Trophoblast cell (in vitro differentiated cells and primary cell): Measurements from ENCODE around the gene ARMC3.

ENCODE experiments used
- DNase-seq, 2 donors: peaks; one replicate each; pipeline ENCODE4 v3.0.0-alpha.2; 2016
- H2AFZ ChIP-seq: 2 replicates; pipeline ENCODE4 v1.6.1; 2013; ENCODE audit warnings: low read length, moderate library complexity, mild to moderate bottlenecking; ENCODE audit not compliant: insufficient read depth, poor library complexity
- H2AK5ac ChIP-seq: 2 replicates; pipeline ENCODE4 v1.6.1; 2013; ENCODE audit warnings: mild to moderate bottlenecking, low read length
- H2BK120ac ChIP-seq: 2 replicates; pipeline ENCODE4 v1.6.1; 2013; ENCODE audit warnings: low read length, mild to moderate bottlenecking, moderate library complexity; ENCODE audit not compliant: insufficient read depth, poor library complexity
- H2BK12ac ChIP-seq: 2 replicates; pipeline ENCODE4 v1.6.1; 2013; ENCODE audit warnings: mild to moderate bottlenecking, low read length, moderate library complexity
- H2BK5ac ChIP-seq: 2 replicates; pipeline ENCODE4 v1.6.1; 2013; ENCODE audit warnings: low read length, low read depth, moderate library complexity, mild to moderate bottlenecking; ENCODE audit not compliant: poor library complexity
- H3K14ac ChIP-seq: 2 replicates; pipeline ENCODE4 v1.6.1; 2013; ENCODE audit warnings: mild to moderate bottlenecking, low read length
- H3K18ac ChIP-seq: 2 replicates; pipeline ENCODE4 v1.6.1; 2013; ENCODE audit warnings: mild to moderate bottlenecking, low read length
- H3K23ac ChIP-seq: 2 replicates; pipeline ENCODE4 v1.6.1; 2013; ENCODE audit warnings: low read length
- H3K27ac ChIP-seq: 2 replicates; pipeline ENCODE4 v1.5.1; 2013; ENCODE audit warnings: low read depth, mild to moderate bottlenecking, inconsistent platforms, low read length, moderate library complexity
- H3K27me3 ChIP-seq: 2 replicates; pipeline ENCODE4 v1.6.1; 2013; ENCODE audit warnings: inconsistent platforms, mild to moderate bottlenecking, low read length, moderate library complexity; ENCODE audit not compliant: insufficient read depth
- H3K36me3 ChIP-seq, 2 experiments: 1 replicate in 1 of 2; 2 replicates in 1 of 2; pipeline ENCODE4 v1.6.1; 2013; ENCODE audit warnings: low read length in 2 of 2, mild to moderate bottlenecking in 2 of 2, moderate library complexity in 1 of 2; ENCODE audit not compliant: insufficient read depth in 2 of 2, control insufficient read depth in 1 of 2
- H3K4ac ChIP-seq: 2 replicates; pipeline ENCODE4 v1.6.1; 2013; ENCODE audit warnings: low read depth, mild to moderate bottlenecking, low read length, moderate library complexity
- H3K4me1 ChIP-seq, 2 experiments: 1 replicate in 1 of 2; 2 replicates in 1 of 2; pipeline ENCODE4 v1.6.1; 2013; ENCODE audit warnings: low read length in 2 of 2, mild to moderate bottlenecking in 2 of 2, moderate library complexity in 1 of 2; ENCODE audit not compliant: insufficient read depth in 2 of 2, control insufficient read depth in 1 of 2
- H3K4me2 ChIP-seq: 2 replicates; pipeline ENCODE4 v1.6.1; 2013; ENCODE audit warnings: inconsistent platforms, mild to moderate bottlenecking, low read length, moderate library complexity
- H3K4me3 ChIP-seq: 2 replicates; pipeline ENCODE4 v1.5.1; 2013; ENCODE audit warnings: mild to moderate bottlenecking, low read depth, low read length, inconsistent platforms
- H3K79me1 ChIP-seq: one replicate; pipeline ENCODE4 v1.6.1; 2013; ENCODE audit warnings: low read length
- H3K79me2 ChIP-seq: 2 replicates; pipeline ENCODE4 v1.6.1; 2013; ENCODE audit warnings: low read length, mild to moderate bottlenecking; ENCODE audit not compliant: control insufficient read depth, insufficient read depth, poor library complexity
- H3K9ac ChIP-seq: 2 replicates; pipeline ENCODE4 v1.6.1; 2013; ENCODE audit warnings: mild to moderate bottlenecking, low read length
- H3K9me3 ChIP-seq: 2 replicates; pipeline ENCODE4 v1.6.1; 2013; ENCODE audit warnings: low read depth, mild to moderate bottlenecking, control low read depth, inconsistent platforms, low read length; ENCODE audit not compliant: insufficient read depth
- H4K12ac ChIP-seq: 2 replicates; pipeline ENCODE4 v1.6.1; 2013; ENCODE audit warnings: low read depth, mild to moderate bottlenecking, low read length, moderate library complexity
- H4K8ac ChIP-seq: 2 replicates; pipeline ENCODE4 v1.6.1; 2013; ENCODE audit warnings: low read depth, mild to moderate bottlenecking, low read length, moderate library complexity
- H4K91ac ChIP-seq: one replicate; pipeline ENCODE4 v1.6.1; 2013; ENCODE audit warnings: low read depth, mild to moderate bottlenecking, low read length, moderate library complexity
- WGBS: extraction: QIAGEN DNeasy Blood & Tissue Kit; methylation state at CpG from one replicate; pipeline ENCODE4 v1.1.7; 2013; ENCODE audit warnings: missing lambda C conversion rate; ENCODE audit not compliant: insufficient read length, insufficient coverage; ENCODE audit errors: extremely low coverage; 5-methylcytosine and 5-hydroxymethylcytosine counted together

The ARMC3 gene

DNA sequence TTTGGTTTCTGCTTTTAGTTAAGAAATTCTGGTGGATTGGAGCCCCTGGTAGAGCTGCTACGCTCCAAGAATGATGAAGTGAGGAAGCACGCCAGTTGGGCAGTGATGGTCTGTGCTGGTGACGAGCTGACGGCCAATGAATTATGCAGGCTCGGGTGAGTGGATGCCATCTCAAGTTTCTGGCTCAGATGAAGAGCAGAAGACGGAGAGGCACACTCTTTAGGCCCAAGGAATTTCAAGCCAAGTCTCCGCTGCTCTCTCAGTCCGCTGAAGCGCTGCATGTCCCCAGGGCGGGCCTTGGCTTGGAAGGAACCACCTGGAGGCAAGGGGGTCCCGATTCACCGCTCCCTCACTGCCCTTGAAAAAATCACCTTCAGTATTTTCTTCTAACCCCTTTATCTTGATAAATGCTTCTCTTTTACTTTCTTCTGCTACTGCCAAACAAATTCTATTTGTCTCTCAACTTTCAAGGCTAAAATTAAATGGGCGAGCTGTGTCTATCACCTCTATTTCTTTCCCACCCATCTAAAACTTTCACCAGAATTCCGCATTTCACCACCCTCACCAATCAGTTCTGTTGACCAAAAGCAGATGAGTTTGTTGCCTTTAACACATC is 74.2 kb downstream of the ARMC3 start:
- Histone ChIP-seq H3K4me1 (no peaks in the 10 kb centered on the region), H3K18ac (no peak overlapping the region), H2AK5ac (no peak overlapping the region), H3K4me3 (no peak overlapping the region), H3K79me1 (no peaks in the 10 kb centered on the region), H3K23ac (no peak overlapping the region), H3K36me3 (no peaks in the 10 kb centered on the region), H4K8ac (peak overlapping the region; percentile 57), H4K91ac (no peak overlapping the region), H4K12ac (no peak overlapping the region), H3K14ac (no peak overlapping the region), H3K79me2 (no peaks in the 10 kb centered on the region), H3K9ac (no peak overlapping the region), H3K4me2 (no peak overlapping the region), H2BK120ac (no peak overlapping the region), H2AFZ (no peak overlapping the region), H3K27me3 (no peaks in the 10 kb centered on the region), H2BK12ac (no peak overlapping the region), H3K4ac (no peak overlapping the region), H3K9me3 (no peaks in the 10 kb centered on the region), H3K27ac (no peak overlapping the region), H2BK5ac (no peak overlapping the region)
- 100% methylated on average over 1 of the region's 14 CpGs for WGBS
- DNase-seq: no peak

DNA sequence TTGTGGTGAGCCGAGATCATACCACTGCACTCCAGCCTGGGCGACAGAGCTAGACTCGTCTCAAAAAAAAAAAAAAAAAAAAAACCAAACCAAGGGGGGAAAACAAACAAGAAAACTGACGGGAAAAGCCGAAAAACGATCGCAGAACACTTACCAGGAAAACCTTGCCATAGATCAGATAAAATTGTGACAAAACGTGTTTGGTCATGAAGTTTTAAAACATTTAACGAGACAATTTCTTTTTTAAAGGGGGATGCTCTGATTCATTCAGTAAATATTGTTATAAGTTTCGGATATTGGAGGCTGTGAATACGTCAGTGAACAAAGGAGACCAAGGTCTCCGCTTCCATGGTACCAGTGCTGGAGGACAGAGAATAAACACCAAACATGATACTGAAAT is 77.3 kb downstream of the ARMC3 start:
- Histone ChIP-seq H2BK5ac (no peak overlapping the region), H3K4me2 (no peak overlapping the region), H2AFZ (no peak overlapping the region), H2BK12ac (no peak overlapping the region), H4K91ac (no peak overlapping the region), H4K8ac (no peak overlapping the region), H3K23ac (no peak overlapping the region), H3K18ac (no peak overlapping the region), H4K12ac (no peak overlapping the region), H3K4me1 (no peaks in the 10 kb centered on the region), H2BK120ac (no peak overlapping the region), H3K79me1 (no peaks in the 10 kb centered on the region), H2AK5ac (no peak overlapping the region), H3K79me2 (no peaks in the 10 kb centered on the region), H3K4me3 (no peak overlapping the region), H3K27me3 (no peaks in the 10 kb centered on the region), H3K36me3 (no peaks in the 10 kb centered on the region), H3K27ac (no peak overlapping the region), H3K9me3 (no peaks in the 10 kb centered on the region), H3K9ac (no peak overlapping the region), H3K4ac (no peak overlapping the region), H3K14ac (no peak overlapping the region)
- no peak for DNase-seq
- no CpG with 5 or more reads among the region's 12 CpGs for WGBS

DNA sequence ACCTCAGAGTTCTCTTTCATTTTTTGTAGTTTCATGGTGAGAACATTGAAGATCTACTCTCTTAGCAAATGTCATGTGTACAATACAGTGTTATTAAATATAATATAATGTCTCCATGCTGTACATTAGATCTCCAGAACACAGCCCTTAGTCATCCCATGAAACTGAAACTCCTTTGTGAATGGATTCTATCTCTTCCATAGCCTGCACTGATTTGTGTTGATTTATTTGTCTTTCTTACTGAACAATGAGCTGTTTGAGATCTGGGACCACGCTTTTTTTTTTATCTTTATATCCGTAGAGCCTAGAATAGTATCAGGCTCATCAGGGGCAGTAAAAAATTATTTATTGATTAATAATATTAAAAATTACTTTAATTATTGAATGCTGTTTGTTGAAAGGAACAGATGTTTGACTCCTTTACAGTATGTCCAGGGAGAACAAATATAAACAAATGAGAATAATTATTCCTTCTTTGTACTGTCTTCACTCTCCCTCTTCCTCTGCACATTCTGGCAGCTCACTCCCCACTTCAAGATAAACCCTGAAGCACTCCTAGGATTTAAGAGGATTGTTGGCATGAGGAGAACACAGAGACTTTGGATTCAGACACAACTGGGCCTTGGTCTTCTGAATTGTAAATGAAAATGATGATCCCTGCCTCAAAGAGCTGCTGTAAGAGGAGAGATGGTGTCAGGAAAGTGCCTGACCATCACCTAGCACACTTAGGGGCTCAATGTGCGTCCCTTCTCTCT is 85.9 kb downstream of the ARMC3 start:
- Histone ChIP-seq H3K79me1 (no peaks in the 10 kb centered on the region), H3K36me3 (no peaks in the 10 kb centered on the region), H3K4me3 (no peak overlapping the region), H4K91ac (no peak overlapping the region), H4K12ac (no peak overlapping the region), H2AK5ac (no peak overlapping the region), H3K14ac (no peak overlapping the region), H3K27me3 (no peaks in the 10 kb centered on the region), H3K79me2 (no peaks in the 10 kb centered on the region), H2AFZ (no peak overlapping the region), H2BK120ac (no peak overlapping the region), H3K4me2 (no peak overlapping the region), H3K9me3 (no peaks in the 10 kb centered on the region), H2BK5ac (no peak overlapping the region), H2BK12ac (no peak overlapping the region), H3K9ac (no peak overlapping the region), H3K4ac (no peak overlapping the region), H4K8ac (no peak overlapping the region), H3K23ac (no peak overlapping the region), H3K27ac (no peak overlapping the region), H3K18ac (no peak overlapping the region), H3K4me1 (no peaks in the 10 kb centered on the region)
- no peak for DNase-seq
- no CpG with 5 or more reads among the region's 3 CpGs for WGBS

DNA sequence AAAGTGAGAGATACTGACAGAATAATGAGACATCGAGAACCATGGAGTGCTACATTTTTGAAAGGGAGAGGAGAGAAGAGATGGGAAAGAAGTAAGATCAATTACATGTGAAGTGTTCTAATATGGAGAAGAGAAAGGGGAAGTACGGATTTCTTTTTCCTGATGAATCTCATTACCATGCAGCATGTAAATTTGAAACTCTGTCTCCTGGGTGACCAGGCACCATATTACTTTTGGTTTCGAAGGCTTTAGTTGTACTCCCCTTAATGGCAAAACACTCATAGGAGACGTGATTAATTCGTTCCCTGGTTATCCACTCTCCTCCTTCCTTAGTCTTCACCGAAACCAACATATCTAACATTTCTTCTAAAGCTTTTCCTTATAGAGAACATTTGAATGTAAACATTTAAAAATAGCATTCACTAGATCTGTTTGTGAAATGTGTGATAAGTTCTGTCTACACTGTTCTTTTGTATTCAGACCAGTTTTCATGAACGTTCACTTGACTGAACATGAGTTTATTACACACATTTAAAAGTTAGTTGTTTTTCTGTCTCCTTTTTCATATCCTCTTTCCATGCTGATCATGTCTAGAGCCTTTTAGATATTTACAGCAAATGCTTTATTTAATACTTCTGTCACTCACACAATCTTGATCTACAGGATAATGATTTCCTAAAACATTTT is 87.3 kb downstream of the ARMC3 start:
- H3K4ac ChIP-seq: no peak overlapping the region
- H3K27me3 ChIP-seq: no peaks in the 10 kb centered on the region
- WGBS: no CpG with 5 or more reads among the region's 7 CpGs

More for the DNA sequence above, 87.3 kb downstream of the ARMC3 start:
- Histone ChIP-seq H3K4me1 (no peaks in the 10 kb centered on the region), H3K18ac (no peak overlapping the region), H4K12ac (no peak overlapping the region), H2AFZ (no peak overlapping the region), H3K27ac (no peak overlapping the region), H2BK12ac (no peak overlapping the region), H2AK5ac (no peak overlapping the region), H2BK5ac (no peak overlapping the region), H3K9me3 (no peaks in the 10 kb centered on the region), H4K91ac (no peak overlapping the region), H3K9ac (no peak overlapping the region), H3K79me1 (no peaks in the 10 kb centered on the region), H4K8ac (no peak overlapping the region), H2BK120ac (no peak overlapping the region), H3K4me2 (no peak overlapping the region), H3K23ac (no peak overlapping the region), H3K79me2 (no peaks in the 10 kb centered on the region), H3K14ac (no peak overlapping the region), H3K4me3 (no peak overlapping the region), H3K36me3 (no peaks in the 10 kb centered on the region)
- DNase-seq: no peak
